ENCODE data around the gene EMILIN2. TPM values are rescaled to one million over a fixed set of nuclear protein-coding genes. Genes with fewer than 3 reads are reported as not detected.

Gene EMILIN2
- total and polyA plus RNA-seq, 2 of the 8 experiments (the other 6 are each of a cell fraction or from before 2014, with no cell fraction given), result 6.0 to 7.5 TPM

GRCh38 chr18:2948038-2948437 lies 101.2 kb downstream of the EMILIN2 start (continued):
- TF ChIP-seq CTCF (IDR thresholded peaks at IDR 0.05; ENCODE audit: control extremely low read depth in 1 of 3, insufficient read depth in 1 of 3, low read depth in 1 of 3, low read length in 3 of 3), result peak in 2 of 3 experiments; percentile 27 to 33; a peak in 2 of 4 replicates
- no peak for TF ChIP-seq EGR1 (IDR thresholded peaks at IDR 0.05; ENCODE audit: borderline replicate concordance, low read depth, low read length)
- no peak for TF ChIP-seq KDM5A (IDR thresholded peaks at IDR 0.05; ENCODE audit: low read length)
- TF ChIP-seq YY1 (IDR thresholded peaks at IDR 0.05; ENCODE audit: low read depth, low read length), result 0 out of 2 replicates have a peak, but pooled peaks have one; percentile 27
- TF ChIP-seq MAX (IDR thresholded peaks at IDR 0.05), result no peak
